Body of pancreas (tissue), 4 donors: ENCODE data around the gene OXLD1.

Experiments
- POLR2A ChIP-seq, 3 donors: fragments of 450-650 bp; IDR thresholded peaks; one replicate each; pipeline ENCODE4 v1.6.1; 2016; ENCODE audit warnings: antibody characterized with exemption in 3 of 3, mild to moderate bottlenecking in 2 of 3
- TF ChIP-seq, protein P1 (sequence below), 7 experiments: fragments of 450-650 bp in 4 of 7; fragments of 200-600 bp in 3 of 7; sonication (generic) in 3 of 7; IDR thresholded peaks; one replicate each; pipeline ENCODE4 v1.5.1; 2016 to 2019; ENCODE audit warnings: antibody characterized with exemption in 7 of 7

DNA sequence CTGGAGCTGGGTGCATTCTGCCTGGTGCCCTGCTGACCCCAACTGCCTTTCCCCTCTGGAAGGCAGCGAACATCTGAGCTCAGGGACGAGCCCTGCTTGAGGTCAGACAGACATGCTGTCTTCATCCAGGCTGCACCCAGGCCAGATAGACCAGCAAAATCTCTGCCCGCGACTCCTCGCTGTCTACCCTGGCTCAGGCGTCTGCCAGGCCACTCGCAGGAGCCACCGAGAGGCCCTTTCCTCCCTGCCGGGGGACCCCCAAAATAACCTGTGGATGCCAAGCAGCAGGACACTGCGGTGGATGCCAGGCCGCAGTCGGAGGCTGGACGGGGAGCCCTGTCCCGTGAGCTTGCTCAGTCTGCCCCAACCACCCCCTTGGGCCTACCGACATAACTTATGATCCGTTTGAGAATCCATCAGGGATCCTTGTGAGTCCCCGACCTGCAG is 42.4 kb upstream of the OXLD1 start:
- TF ChIP-seq, protein P1, sequence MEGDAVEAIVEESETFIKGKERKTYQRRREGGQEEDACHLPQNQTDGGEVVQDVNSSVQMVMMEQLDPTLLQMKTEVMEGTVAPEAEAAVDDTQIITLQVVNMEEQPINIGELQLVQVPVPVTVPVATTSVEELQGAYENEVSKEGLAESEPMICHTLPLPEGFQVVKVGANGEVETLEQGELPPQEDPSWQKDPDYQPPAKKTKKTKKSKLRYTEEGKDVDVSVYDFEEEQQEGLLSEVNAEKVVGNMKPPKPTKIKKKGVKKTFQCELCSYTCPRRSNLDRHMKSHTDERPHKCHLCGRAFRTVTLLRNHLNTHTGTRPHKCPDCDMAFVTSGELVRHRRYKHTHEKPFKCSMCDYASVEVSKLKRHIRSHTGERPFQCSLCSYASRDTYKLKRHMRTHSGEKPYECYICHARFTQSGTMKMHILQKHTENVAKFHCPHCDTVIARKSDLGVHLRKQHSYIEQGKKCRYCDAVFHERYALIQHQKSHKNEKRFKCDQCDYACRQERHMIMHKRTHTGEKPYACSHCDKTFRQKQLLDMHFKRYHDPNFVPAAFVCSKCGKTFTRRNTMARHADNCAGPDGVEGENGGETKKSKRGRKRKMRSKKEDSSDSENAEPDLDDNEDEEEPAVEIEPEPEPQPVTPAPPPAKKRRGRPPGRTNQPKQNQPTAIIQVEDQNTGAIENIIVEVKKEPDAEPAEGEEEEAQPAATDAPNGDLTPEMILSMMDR (IDR thresholded peaks at IDR 0.05), result no peak
- no peak for TF ChIP-seq POLR2A (IDR thresholded peaks at IDR 0.05)
